SK-N-SH (cell line): ENCODE data around the gene LRRC8D. TPM values are rescaled to one million over a fixed set of nuclear protein-coding genes. Genes with fewer than 3 reads are reported as not detected.

Source experiments
- CHD2 ChIP-seq: fragments of 150-350 bp; IDR thresholded peaks from 2 replicates; pipeline ENCODE4 v1.6.1; 2018; ENCODE audit warnings: low read length; ENCODE audit not compliant: partially characterized antibody
- CTCF ChIP-seq: fragments of 200-600 bp; sonication (generic); IDR thresholded peaks from 2 replicates; pipeline ENCODE4 v1.6.1; 2017; ENCODE audit warnings: antibody characterized with exemption, mild to moderate bottlenecking, moderate library complexity
- ELF1 ChIP-seq: IDR thresholded peaks from 2 replicates; pipeline ENCODE4 v1.4.0; 2012
- EP300 ChIP-seq, 2 experiments: IDR thresholded peaks; 2 replicates each; pipeline versions ENCODE4 v1.4.0 to v1.6.1; 2012; ENCODE audit warnings: borderline replicate concordance in 1 of 2, low read depth in 1 of 2, low read length in 1 of 2
- EZH2phosphoT487 ChIP-seq: fragments of 200-600 bp; sonication (generic); IDR thresholded peaks from 2 replicates; pipeline ENCODE4 v1.6.1; 2017; ENCODE audit warnings: low read depth, mixed run types, mild to moderate bottlenecking, antibody characterized with exemption, moderate library complexity, borderline replicate concordance
- FOSL2 ChIP-seq: IDR thresholded peaks from 2 replicates; pipeline ENCODE4 v1.4.0; 2012; ENCODE audit warnings: low read depth, mild to moderate bottlenecking, moderate library complexity, borderline replicate concordance
- FOXJ3 ChIP-seq: sonication (generic); formaldehyde crosslinking; IDR thresholded peaks from 2 replicates; pipeline ENCODE4 v1.5.1; 2020; ENCODE audit warnings: mild to moderate bottlenecking, missing genetic modification reagents
- GABPA ChIP-seq: IDR thresholded peaks from 2 replicates; pipeline ENCODE4 v1.4.0; 2012; ENCODE audit warnings: low read depth, mild to moderate bottlenecking
- IRF3 ChIP-seq: fragments of 150-350 bp; IDR thresholded peaks from 2 replicates; pipeline ENCODE4 v1.6.1; 2016; ENCODE audit warnings: mild to moderate bottlenecking, low read depth, low read length
- JUND ChIP-seq: IDR thresholded peaks from 2 replicates; pipeline ENCODE4 v1.4.0; 2012
- MAX ChIP-seq: IDR thresholded peaks from 2 replicates; pipeline ENCODE4 v1.4.0; 2012; ENCODE audit warnings: low read depth
- NFIC ChIP-seq: IDR thresholded peaks from 2 replicates; pipeline ENCODE4 v1.4.0; 2012; ENCODE audit warnings: borderline replicate concordance
- NRF1 ChIP-seq: IDR thresholded peaks from 2 replicates; pipeline ENCODE4 v1.6.1; 2012; ENCODE audit warnings: low read depth, mild to moderate bottlenecking, low read length
- RAD21 ChIP-seq: IDR thresholded peaks from 2 replicates; pipeline ENCODE4 v1.6.1; 2012; ENCODE audit warnings: mild to moderate bottlenecking, low read length
- REST ChIP-seq: IDR thresholded peaks from 2 replicates; pipeline ENCODE4 v1.6.1; 2012; ENCODE audit warnings: mild to moderate bottlenecking, low read depth, low read length, moderate library complexity
- RFX5 ChIP-seq: IDR thresholded peaks from 2 replicates; pipeline ENCODE4 v1.6.1; 2012; ENCODE audit warnings: mild to moderate bottlenecking, improper control_type of control experiment, low read length
- RXRA ChIP-seq: IDR thresholded peaks from 2 replicates; pipeline ENCODE4 v1.4.0; 2012; ENCODE audit warnings: low read depth, mild to moderate bottlenecking, borderline replicate concordance
- TAF1 ChIP-seq: IDR thresholded peaks from 2 replicates; pipeline ENCODE4 v1.6.1; 2012; ENCODE audit warnings: low read depth, mild to moderate bottlenecking, low read length, moderate library complexity, borderline replicate concordance
- TCF12 ChIP-seq: IDR thresholded peaks from 2 replicates; pipeline ENCODE4 v1.4.0; 2012
- TEAD4 ChIP-seq: IDR thresholded peaks from 2 replicates; pipeline ENCODE4 v1.4.0; 2012; ENCODE audit warnings: mild to moderate bottlenecking, borderline replicate concordance; ENCODE audit not compliant: insufficient read depth
- USF1 ChIP-seq: IDR thresholded peaks from 2 replicates; pipeline ENCODE4 v1.4.0; 2012; ENCODE audit warnings: low read depth, borderline replicate concordance
- polyA plus RNA-seq, 3 experiments: library from polyadenylated mRNA; depleted of rRNA; stranded (reverse); fragments of >200 nt; gene quantifications; 2 replicates each; pipeline ENCODE4 v1.2.3, GENCODE V29; 2012

LRRC8D gene
- polyA plus RNA-seq, 1 of the 3 experiments (the other 2 are of a cell fraction): 15.0 TPM

GRCh38 chr1:89962024-89962741, 141.4 kb downstream of the LRRC8D start (continued):
- TF ChIP-seq REST: peak; percentile 24; the same call in 1 of the 2 replicates
- TF ChIP-seq MAX: no peak
- no peak for TF ChIP-seq RXRA
- no peak for TF ChIP-seq TAF1
- TF ChIP-seq IRF3: no peak
- no peak for TF ChIP-seq CTCF
- no peak for TF ChIP-seq RFX5
- no peak for TF ChIP-seq USF1
- peak; percentile 3; the same call in 1 of the 2 replicates for TF ChIP-seq FOSL2
- TF ChIP-seq GABPA: no peak
- TF ChIP-seq EZH2phosphoT487: no peak
- no peak for TF ChIP-seq CHD2
- no peak for TF ChIP-seq ELF1
- TF ChIP-seq JUND: no peak
- peak; percentile 79 for TF ChIP-seq TCF12
- TF ChIP-seq NFIC: peak; percentile 41; the same call in 1 of the 2 replicates
- no peak for TF ChIP-seq FOXJ3 (CRISPR knock-in tag)
- no peak for TF ChIP-seq RAD21
- TF ChIP-seq EP300 (IDR thresholded peaks at IDR 0.05; ENCODE audit: borderline replicate concordance in 1 of 2, low read depth in 1 of 2, low read length in 1 of 2): no peak
- no peak for TF ChIP-seq NRF1
- TF ChIP-seq TEAD4: 0 out of 2 replicates have a peak, but pooled peaks have one; percentile 19
